GM10266 (cell line): ENCODE measurements around the gene TOMT.

Experiments used
- DNase-seq: peaks from one replicate; pipeline ENCODE4 v3.0.0; 2012; ENCODE audit errors: extremely low spot score
- CTCF ChIP-seq: IDR thresholded peaks from 2 replicates; pipeline ENCODE4 v1.5.1; 2012; ENCODE audit warnings: mild to moderate bottlenecking, low read depth; ENCODE audit not compliant: control insufficient read depth, insufficient read depth; ENCODE audit errors: missing control alignments

TOMT gene

GRCh38 chr11:72114570-72114969, 8.8 kb downstream of the TOMT start:
- no peak for TF ChIP-seq CTCF
- DNase-seq: no peak

- DNase-seq: no peak
- no peak for TF ChIP-seq CTCF
Measured at GRCh38 chr11:72116019-72116755, 10.5 kb downstream of the TOMT start.

GRCh38 chr11:72119198-72119597, 13.5 kb downstream of the TOMT start:
- DNase-seq: no peak
- TF ChIP-seq CTCF: no peak

GRCh38 chr11:72120930-72121329, 15.2 kb downstream of the TOMT start:
- TF ChIP-seq CTCF: no peak
- DNase-seq: no peak

GRCh38 chr11:72122607-72123006, 16.9 kb downstream of the TOMT start:
- TF ChIP-seq CTCF: no peak
- DNase-seq: no peak

GRCh38 chr11:72123117-72123653, 17.5 kb downstream of the TOMT start:
- no peak for TF ChIP-seq CTCF
- no peak for DNase-seq

- TF ChIP-seq CTCF: no peak
- no peak for DNase-seq
Measured at GRCh38 chr11:72124046-72124445, 18.3 kb downstream of the TOMT start.
